Naive thymus-derived CD8-positive, alpha-beta T cell (primary cell): Measurements from ENCODE around the gene RABGAP1. TPM values are rescaled to one million over a fixed set of nuclear protein-coding genes. Genes with fewer than 3 reads are reported as not detected.
"Not testable (repeated sequence)": the region's sequence is repeated elsewhere in the genome, so short reads cannot be mapped to it uniquely, and the experiment has no call there.

Experiments used
- ATAC-seq, 2 donors: fragments of 150-1000 bp; cut with Tn5 transposase in 1 of 2; sonication (Bioruptor Pico), chemical (Tn5 transposase) in 1 of 2; 1 replicate in 1 of 2; 2 replicates in 1 of 2; pipeline ENCODE4 v1.10.0; 2021; ENCODE audit warnings: mild to moderate bottlenecking in 2 of 2, moderate library complexity in 2 of 2
- POLR2A ChIA-PET: fragments of 350-600 bp; sonication (Branson Sonifier 250); formaldehyde crosslinking; loops from one replicate; lab custom pipeline; 2021; ENCODE audit warnings: antibody characterized with exemption; lab: Charles Lee
- DNase-seq, 10 donors: peaks; one replicate each; pipeline versions ENCODE4 v3.0.0 to v3.0.0-alpha.2; 2020 to 2022
- H3K27ac Mint-ChIP-seq, 10 donors: one replicate each; pipeline ENCODE4 v1.8.0; 2020 to 2022; ENCODE audit warnings: mild to moderate bottlenecking in 10 of 10, mixed read lengths in 10 of 10, moderate library complexity in 4 of 10, inconsistent platforms in 1 of 10
- H3K27me3 Mint-ChIP-seq, 5 donors: one replicate each; pipeline ENCODE4 v1.8.0; 2021 to 2022; ENCODE audit warnings: mixed read lengths in 5 of 5
- H3K36me3 Mint-ChIP-seq, 3 donors: one replicate each; pipeline ENCODE4 v1.8.0; 2020 to 2022; ENCODE audit warnings: mixed read lengths in 3 of 3, mild to moderate bottlenecking in 2 of 3, inconsistent platforms in 1 of 3
- H3K4me1 Mint-ChIP-seq, 4 donors: one replicate each; pipeline ENCODE4 v1.8.0; 2021 to 2022; ENCODE audit warnings: mixed read lengths in 4 of 4
- H3K4me3 Mint-ChIP-seq, 10 donors: one replicate each; pipeline ENCODE4 v1.8.0; 2020 to 2022; ENCODE audit warnings: mild to moderate bottlenecking in 10 of 10, mixed read lengths in 10 of 10, moderate library complexity in 6 of 10, inconsistent platforms in 1 of 10
- H3K9me3 Mint-ChIP-seq, 9 donors: one replicate each; pipeline ENCODE4 v1.8.0; 2020 to 2022; ENCODE audit warnings: mixed read lengths in 9 of 9, mild to moderate bottlenecking in 3 of 9, inconsistent platforms in 1 of 9, moderate library complexity in 1 of 9
- polyA plus RNA-seq, 3 donors: library from polyadenylated mRNA; unstranded; fragments of 300-500 nt; fragmentation: Illumina TruSeq; gene quantifications; one replicate each; pipeline ENCODE4 v1.2.3, GENCODE V29; 2021
- total RNA-seq, 8 experiments: library from RNA in 2 of 8; stranded (reverse) in 2 of 8; gene quantifications; one replicate each; pipeline ENCODE4 v1.2.3 and lab custom pipeline; 2021 to 2026

Gene RABGAP1
- total RNA-seq (10 to 100 TPM; 43.4 to 43.5 TPM), polyA plus RNA-seq (10 to 100 TPM; 21.9 to 26.6 (median 23.8) TPM), total RNA-seq (lab: John Stamatoyannopoulos, UW) (41.5 to 88.7 (median 67.2) reads per million in 6 experiments)

GRCh38 chr9:122940749-122941581 is at the start of gene RABGAP1:
Gene RABGAP1 (plus strand): TSS chr9:122941020. CDS start chr9:122957060, 16,040 bp downstream.
- POLR2A ChIA-PET, result interaction anchor here (0.6 to 2.9 kb wide), 8 partner anchors 9 to 54 kb away, joined by 3 to 36 read pairs (median 4); partner anchors contain the start of genes RC3H2, ZBTB26 and ZBTB6
- H3K4me1 Mint-ChIP-seq, result peaks cover 11 to 51% (median 39%) of the 10 kb centered on the region in 4 donors
- no peaks in the 10 kb centered on the region for H3K9me3 Mint-ChIP-seq
- peak; percentile 89 to 99 (median 96) for DNase-seq
- H3K27me3 Mint-ChIP-seq, result no peaks in the 10 kb centered on the region
- ATAC-seq, result peak; percentile 97 to 98
- peak within 1 kb of the TSS; percentile 90 to 97 (median 94) for H3K4me3 Mint-ChIP-seq
- peak within 1 kb of the TSS; percentile 79 to 97 (median 94) for H3K27ac Mint-ChIP-seq
- peaks cover 0 to 37% (median 3%) of the 10 kb centered on the region in 3 donors for H3K36me3 Mint-ChIP-seq

GRCh38 chr9:122897969-122898368 is 42.9 kb upstream of the RABGAP1 start:
- Mint-ChIP-seq H3K36me3 (peaks cover 0 to 51% (median 10%) of the 10 kb centered on the region in 3 donors), H3K4me1 (peaks cover 11 to 68% (median 46%) of the 10 kb centered on the region in 4 donors), H3K4me3 (peak overlapping the region in 4 of 10 donors; percentile 24 to 45 (median 30)), H3K27me3 (no peaks in the 10 kb centered on the region), H3K27ac (peak overlapping the region in 6 of 10 donors; percentile 3 to 80 (median 34)), H3K9me3 (no peaks in the 10 kb centered on the region)
- POLR2A ChIA-PET, result no interaction called here
- no peak for ATAC-seq
- no peak for DNase-seq

- peak overlapping the region in 2 of 10 donors; percentile 76 to 81 for H3K27ac Mint-ChIP-seq
- no peak for DNase-seq
Measured at GRCh38 chr9:122900791-122901190, 40.0 kb upstream of the RABGAP1 start.

GRCh38 chr9:122904466-122904822 is 36.4 kb upstream of the RABGAP1 start:
- Mint-ChIP-seq H3K9me3 (no peaks in the 10 kb centered on the region), H3K27ac (peak overlapping the region; percentile 89 to 97 (median 94)), H3K4me1 (peaks cover 14 to 52% (median 30%) of the 10 kb centered on the region in 4 donors), H3K36me3 (peaks cover 0 to 10% (median 2%) of the 10 kb centered on the region in 3 donors), H3K4me3 (peak overlapping the region; percentile 85 to 94 (median 92)), H3K27me3 (no peaks in the 10 kb centered on the region)
- ATAC-seq, result peak in 1 of 2 donors; percentile 2
- POLR2A ChIA-PET, result interaction anchor here (1.0 to 4.0 kb wide), 8 partner anchors 9 to 365 kb away, joined by 3 to 55 read pairs (median 11); partner anchors contain the start of genes PDCL, RABGAP1, ZBTB26 and ZBTB6
- peak in 2 of 10 donors; percentile 9 to 14 for DNase-seq

More at GRCh38 chr9:122900791-122901190, 40.0 kb upstream of the RABGAP1 start:
- peak overlapping the region in 8 of 10 donors; percentile 1 to 76 (median 46) for H3K4me3 Mint-ChIP-seq
- ATAC-seq, result no peak
- H3K36me3 Mint-ChIP-seq, result peaks cover 0 to 24% (median 4%) of the 10 kb centered on the region in 3 donors
- POLR2A ChIA-PET, result interaction anchor here (1.2 kb wide), 1 partner anchor 12 kb away, joined by 4 read pairs; the partner anchor contains the start of gene ZBTB6
- no peaks in the 10 kb centered on the region for H3K9me3 Mint-ChIP-seq
- H3K27me3 Mint-ChIP-seq, result no peaks in the 10 kb centered on the region
- peaks cover 16 to 84% (median 51%) of the 10 kb centered on the region in 4 donors for H3K4me1 Mint-ChIP-seq

GRCh38 chr9:122904823-122905710 is 35.8 kb upstream of the RABGAP1 start, which contains the start of gene RC3H2:
Gene RC3H2 (minus strand): TSS chr9:122905359. CDS start chr9:122897509, 7,850 bp downstream.
- peak; percentile 83 to 99 (median 98) for DNase-seq
- peak; percentile 89 to 91 for ATAC-seq
- peaks cover 10 to 48% (median 26%) of the 10 kb centered on the region in 4 donors for H3K4me1 Mint-ChIP-seq
- H3K27ac Mint-ChIP-seq, result peak within 1 kb of the TSS; percentile 95 to 99 (median 98)
- H3K27me3 Mint-ChIP-seq, result no peaks in the 10 kb centered on the region
- H3K9me3 Mint-ChIP-seq, result no peaks in the 10 kb centered on the region
- peak within 1 kb of the TSS; percentile 87 to 97 (median 94) for H3K4me3 Mint-ChIP-seq
- POLR2A ChIA-PET, result interaction anchor here (0.7 to 4.0 kb wide), 9 partner anchors 8 to 443 kb away, joined by 3 to 55 read pairs (median 9); partner anchors contain the start of genes PDCL, RABGAP1, ZBTB26 and ZBTB6
- H3K36me3 Mint-ChIP-seq, result peaks cover 0 to 16% (median 2%) of the 10 kb centered on the region in 3 donors

GRCh38 chr9:122906122-122906521 is 34.7 kb upstream of the RABGAP1 start:
- H3K4me1 Mint-ChIP-seq, result peaks cover 10 to 46% (median 28%) of the 10 kb centered on the region in 4 donors
- not testable (repeated sequence) for H3K9me3 Mint-ChIP-seq

GRCh38 chr9:122912671-122912963 is 28.2 kb upstream of the RABGAP1 start:
- Mint-ChIP-seq H3K27me3 (no peaks in the 10 kb centered on the region), H3K36me3 (peaks cover 0 to 38% (median 22%) of the 10 kb centered on the region in 3 donors)
- no peak for DNase-seq

More at GRCh38 chr9:122906122-122906521, 34.7 kb upstream of the RABGAP1 start:
- ATAC-seq, H3K27ac Mint-ChIP-seq, H3K27me3 Mint-ChIP-seq, DNase-seq: not testable (repeated sequence)
- POLR2A ChIA-PET, result interaction anchor here (0.6 to 4.0 kb wide), 5 partner anchors 7 to 71 kb away, joined by 3 to 55 read pairs (median 36); partner anchors contain the start of genes RABGAP1, ZBTB26 and ZBTB6
- Mint-ChIP-seq H3K4me3 (peak overlapping the region in 1 of 10 donors; percentile 8), H3K36me3 (peaks cover 0 to 24% (median 10%) of the 10 kb centered on the region in 3 donors)

GRCh38 chr9:122912964-122913673 is 27.7 kb upstream of the RABGAP1 start, which contains the start of gene ZBTB6:
Gene ZBTB6 (minus strand): TSS chr9:122913323. CDS start chr9:122912072, 1,251 bp downstream.
- no peaks in the 10 kb centered on the region for H3K27me3 Mint-ChIP-seq
- no peaks in the 10 kb centered on the region for H3K9me3 Mint-ChIP-seq
- DNase-seq, result peak; percentile 49 to 85 (median 76)
- peak within 1 kb of the TSS; percentile 92 to 100 (median 98) for H3K4me3 Mint-ChIP-seq
- POLR2A ChIA-PET, result interaction anchor here (0.7 to 3.0 kb wide), 11 partner anchors 9 to 788 kb away, joined by 3 to 55 read pairs (median 6); partner anchors contain the start of genes PDCL, RABGAP1, RC3H2 and ZBTB26
- H3K4me1 Mint-ChIP-seq, result peaks cover 14 to 36% (median 28%) of the 10 kb centered on the region in 4 donors
- H3K27ac Mint-ChIP-seq, result peak within 1 kb of the TSS; percentile 94 to 99 (median 99)
- H3K36me3 Mint-ChIP-seq, result peaks cover 0 to 38% (median 22%) of the 10 kb centered on the region in 3 donors
- ATAC-seq, result peak; percentile 95 to 98

More at GRCh38 chr9:122912671-122912963, 28.2 kb upstream of the RABGAP1 start:
- H3K27ac Mint-ChIP-seq, result peak overlapping the region; percentile 94 to 99 (median 99)
- H3K4me1 Mint-ChIP-seq, result peaks cover 16 to 36% (median 28%) of the 10 kb centered on the region in 4 donors
- ATAC-seq, result no peak
- H3K4me3 Mint-ChIP-seq, result peak overlapping the region; percentile 92 to 100 (median 98)
- H3K9me3 Mint-ChIP-seq, result no peaks in the 10 kb centered on the region
- POLR2A ChIA-PET, result interaction anchor here (0.9 to 3.0 kb wide), 9 partner anchors 9 to 88 kb away, joined by 3 to 55 read pairs (median 6); partner anchors contain the start of genes PDCL, RABGAP1, RC3H2 and ZBTB26

GRCh38 chr9:122918310-122918709 is 22.5 kb upstream of the RABGAP1 start:
- H3K4me3 Mint-ChIP-seq, result no peak overlapping the region
- no peaks in the 10 kb centered on the region for H3K9me3 Mint-ChIP-seq
- POLR2A ChIA-PET, result no interaction called here
- peaks cover 0 to 39% (median 4%) of the 10 kb centered on the region in 3 donors for H3K36me3 Mint-ChIP-seq
- H3K27ac Mint-ChIP-seq, result no peak overlapping the region
- H3K4me1 Mint-ChIP-seq, result peaks cover 1 to 6% (median 5%) of the 10 kb centered on the region in 4 donors
- ATAC-seq (no peak), DNase-seq (no peak)
- H3K27me3 Mint-ChIP-seq, result no peaks in the 10 kb centered on the region

- H3K4me1 Mint-ChIP-seq, result peaks cover 5 to 14% (median 8%) of the 10 kb centered on the region in 4 donors
- DNase-seq, result no peak
- no peak for ATAC-seq
- peaks cover 0 to 47% (median 4%) of the 10 kb centered on the region in 3 donors for H3K36me3 Mint-ChIP-seq
- H3K9me3 Mint-ChIP-seq, result no peaks in the 10 kb centered on the region
- no peaks in the 10 kb centered on the region for H3K27me3 Mint-ChIP-seq
- H3K27ac Mint-ChIP-seq, result no peak overlapping the region
- H3K4me3 Mint-ChIP-seq, result no peak overlapping the region
- POLR2A ChIA-PET, result no interaction called here
Measured at GRCh38 chr9:122922713-122923112, 18.1 kb upstream of the RABGAP1 start.
